NCI-H2107 (cell line): ENCODE measurements around the gene ADPRM.
"Not testable (repeated sequence)": the region's sequence is repeated elsewhere in the genome, so short reads cannot be mapped to it uniquely, and the experiment has no call there.

ENCODE experiments used
- DNase-seq: peaks from one replicate; lab custom pipeline; 2025; lab: John Stamatoyannopoulos, UW

The ADPRM gene

DNA sequence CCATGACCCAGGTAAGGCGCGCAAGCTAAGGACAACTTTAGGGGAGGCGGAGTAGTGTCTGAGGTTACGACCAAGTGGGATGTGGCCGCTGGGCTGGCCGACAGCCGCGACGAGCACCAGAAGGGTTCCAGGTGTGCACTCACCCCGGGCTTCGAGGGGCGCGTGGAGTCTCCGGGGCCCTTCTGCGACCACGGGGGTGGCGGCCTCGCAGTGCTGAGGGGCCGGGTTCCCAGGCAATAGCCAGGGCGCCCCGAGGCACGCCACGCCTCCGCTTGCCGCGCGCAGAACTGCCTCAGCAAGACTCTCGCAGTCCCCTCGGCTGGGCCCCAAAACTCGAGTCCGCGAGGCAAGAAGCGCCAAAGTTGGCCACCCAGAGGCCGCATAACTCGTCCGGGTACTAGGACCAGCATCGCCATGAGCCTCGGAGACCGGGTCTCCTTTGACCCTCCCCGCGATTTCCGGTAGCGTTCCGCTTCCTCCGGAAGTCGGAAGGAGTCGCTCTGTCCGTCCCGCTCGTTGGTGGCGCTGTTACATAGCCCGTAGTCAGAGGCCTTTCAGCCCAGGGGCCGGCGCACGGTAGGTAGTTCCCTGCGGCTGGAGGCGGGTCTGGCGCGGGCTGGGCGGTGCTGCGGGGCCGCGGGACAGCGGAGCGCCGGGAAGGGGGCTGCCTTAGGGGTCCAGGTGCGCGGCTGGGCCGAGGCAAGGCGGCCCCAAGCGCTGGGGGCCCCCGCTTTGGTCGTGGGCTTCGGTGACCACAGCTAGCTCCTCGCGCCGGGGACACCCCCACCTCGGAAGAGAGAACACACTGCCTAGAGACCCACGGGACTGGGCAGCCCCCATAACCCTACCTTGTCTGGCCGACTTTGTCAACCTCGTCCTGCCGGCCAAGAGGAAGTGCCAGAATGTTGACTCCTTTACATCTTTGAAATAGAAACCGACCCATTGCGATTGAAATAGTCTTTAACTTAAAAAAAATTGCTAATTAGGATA lies at the start of gene ADPRM, which contains the start of gene SCO1:
Gene ADPRM (plus strand): TSS at position 503 of the 990 bp plus-strand sequence. CDS start 7,333 bp downstream, outside the sequence.
Gene SCO1 (minus strand): TSS at position 442 of the 990 bp plus-strand sequence. CDS start 26 bp downstream, at position 416.
- peak; percentile 47 for DNase-seq

DNA sequence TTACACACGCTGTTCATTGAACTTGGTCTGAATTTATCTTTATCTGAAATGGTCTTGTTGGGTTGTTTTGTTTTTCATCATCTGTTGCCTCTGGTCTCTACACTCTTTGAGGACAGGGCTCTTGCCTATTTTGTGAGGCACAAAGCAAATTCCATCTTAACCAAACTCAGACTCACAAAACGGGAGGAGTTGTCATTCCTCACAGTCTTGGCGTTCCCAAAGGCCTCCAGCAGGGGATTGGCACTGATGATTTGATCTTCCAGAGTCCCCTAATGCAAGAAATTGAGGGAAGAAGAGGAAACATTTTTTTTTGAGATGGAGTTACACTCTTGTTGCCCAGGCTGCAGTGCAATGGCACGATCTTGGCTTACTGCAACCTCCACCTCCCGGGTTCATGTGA lies 49.0 kb upstream of the ADPRM start:
- DNase-seq, result no peak

DNA sequence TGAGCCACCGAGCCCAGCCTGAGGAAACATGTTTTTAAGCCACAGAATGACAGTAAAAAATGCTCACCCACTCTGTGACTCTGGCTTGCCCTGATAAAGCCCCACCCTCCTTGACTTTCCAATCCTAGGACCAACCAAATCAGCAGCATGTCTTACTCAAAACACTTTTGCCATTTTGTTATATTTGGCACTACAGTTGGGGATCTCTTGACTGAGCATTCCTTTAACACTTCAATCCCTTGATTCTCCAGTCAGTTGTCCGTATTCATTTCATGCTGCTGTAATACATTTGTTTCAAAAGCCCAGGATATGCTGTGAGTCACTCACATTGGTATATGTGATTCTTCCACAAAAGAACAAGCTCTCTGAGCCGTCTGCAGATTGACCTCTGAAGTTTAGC lies 48.4 kb upstream of the ADPRM start:
- no peak for DNase-seq

DNA sequence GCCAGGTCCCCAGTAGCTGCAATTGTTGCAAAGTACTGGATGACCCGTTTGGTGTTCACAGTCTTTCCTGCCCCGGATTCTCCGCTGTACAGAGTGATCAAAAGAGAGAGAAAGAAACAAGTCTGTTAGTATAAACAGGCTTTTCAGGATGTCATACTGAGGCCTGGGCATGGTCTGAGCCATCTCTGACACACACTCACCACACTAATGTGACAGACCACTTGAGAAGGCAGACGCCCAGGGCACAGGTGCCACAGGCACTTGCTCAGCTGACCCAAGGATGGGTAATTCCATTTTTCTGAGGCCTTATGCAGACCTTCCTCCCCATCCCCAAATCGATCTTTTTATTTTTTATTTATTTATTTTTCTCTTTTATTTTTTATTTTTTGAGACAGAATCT lies 47.8 kb upstream of the ADPRM start:
- no peak for DNase-seq

GRCh38 chr17:10651927-10652326 lies 45.5 kb upstream of the ADPRM start:
- DNase-seq, result no peak

GRCh38 chr17:10652984-10653659 lies 44.3 kb upstream of the ADPRM start:
- no peak for DNase-seq

DNA sequence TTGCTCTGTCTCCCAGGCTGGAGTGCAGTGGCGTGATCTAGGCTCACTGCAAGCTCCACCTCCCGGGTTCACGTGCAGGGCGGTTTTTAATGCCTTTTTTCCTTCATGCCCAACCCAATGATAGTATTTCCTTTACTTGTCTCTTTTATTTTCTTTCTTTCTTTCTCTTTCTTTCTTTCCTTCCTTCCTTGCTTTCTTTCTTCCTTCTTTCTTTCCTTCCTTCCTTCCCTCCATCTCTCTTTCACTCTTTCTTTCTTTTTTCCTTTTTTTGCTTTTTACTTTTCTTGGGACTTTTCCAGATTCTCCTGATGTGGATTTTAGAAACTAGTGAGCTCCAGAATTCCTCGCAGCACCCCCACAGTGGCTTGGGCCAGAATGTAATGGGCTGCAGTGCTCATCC lies 43.4 kb upstream of the ADPRM start:
- no peak for DNase-seq

DNA sequence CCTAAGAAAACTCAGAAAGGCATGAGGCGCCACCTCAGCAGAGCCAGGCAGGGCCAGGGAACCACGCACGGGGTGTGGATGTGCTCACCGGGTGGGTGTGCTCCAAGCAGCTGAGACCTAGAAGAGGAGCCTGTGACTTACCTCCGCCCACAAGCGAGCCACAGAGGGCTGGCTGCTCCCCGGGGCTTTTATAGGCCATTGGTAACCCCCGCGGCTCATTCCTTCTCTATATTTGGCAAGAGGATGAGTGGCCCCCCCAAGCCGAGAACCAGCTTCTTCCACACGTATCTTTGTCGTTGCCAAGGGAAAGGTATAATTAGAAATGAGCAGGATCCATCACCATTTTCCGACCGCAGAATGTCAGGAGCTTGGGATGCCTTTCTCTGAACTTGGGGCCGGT lies 40.2 kb upstream of the ADPRM start, which contains the start of gene MYH3:
Gene MYH3 (minus strand): TSS at position 162 of the 400 bp plus-strand sequence. CDS start 2,245 bp downstream, outside the sequence.
- no peak for DNase-seq

- DNase-seq, result no peak
Observed at GRCh38 chr17:10657879-10658278, 39.5 kb upstream of the ADPRM start.

GRCh38 chr17:10661437-10661836 lies 36.0 kb upstream of the ADPRM start:
- DNase-seq, result no peak

GRCh38 chr17:10663231-10663630 lies 34.2 kb upstream of the ADPRM start:
- DNase-seq, result no peak

GRCh38 chr17:10664571-10664970 lies 32.8 kb upstream of the ADPRM start:
- no peak for DNase-seq

- no peak for DNase-seq
Observed at GRCh38 chr17:10666906-10667305, 30.5 kb upstream of the ADPRM start.

DNA sequence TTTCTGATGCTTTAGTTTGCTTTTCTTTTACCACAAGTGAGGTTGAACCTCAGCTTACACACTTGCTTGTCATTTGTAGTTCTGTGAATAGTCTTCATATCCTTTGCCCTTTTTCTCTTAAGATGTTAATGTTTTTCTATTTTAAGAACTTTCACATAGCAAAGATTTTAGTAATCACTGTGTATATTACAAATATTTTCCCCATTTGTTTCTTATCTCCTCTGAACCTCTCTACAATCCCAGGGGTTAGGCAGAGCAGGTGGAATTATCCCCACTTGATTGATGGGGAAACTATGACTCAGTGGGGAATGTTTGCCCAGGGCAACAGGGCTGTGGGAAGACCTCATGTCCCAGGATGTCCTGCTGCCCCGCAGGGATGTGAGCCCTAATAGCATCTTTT lies 28.6 kb upstream of the ADPRM start:
- DNase-seq, result no peak

- DNase-seq, result no peak
Observed at GRCh38 chr17:10673312-10673711, 24.1 kb upstream of the ADPRM start.

- DNase-seq, result no peak
Observed at GRCh38 chr17:10674704-10675103, 22.7 kb upstream of the ADPRM start.

GRCh38 chr17:10681866-10682446 lies 15.4 kb upstream of the ADPRM start:
- DNase-seq, result no peak

GRCh38 chr17:10683853-10684252 lies 13.5 kb upstream of the ADPRM start:
- no peak for DNase-seq

GRCh38 chr17:10687499-10687898 lies 9.9 kb upstream of the ADPRM start:
- DNase-seq, result no peak

DNA sequence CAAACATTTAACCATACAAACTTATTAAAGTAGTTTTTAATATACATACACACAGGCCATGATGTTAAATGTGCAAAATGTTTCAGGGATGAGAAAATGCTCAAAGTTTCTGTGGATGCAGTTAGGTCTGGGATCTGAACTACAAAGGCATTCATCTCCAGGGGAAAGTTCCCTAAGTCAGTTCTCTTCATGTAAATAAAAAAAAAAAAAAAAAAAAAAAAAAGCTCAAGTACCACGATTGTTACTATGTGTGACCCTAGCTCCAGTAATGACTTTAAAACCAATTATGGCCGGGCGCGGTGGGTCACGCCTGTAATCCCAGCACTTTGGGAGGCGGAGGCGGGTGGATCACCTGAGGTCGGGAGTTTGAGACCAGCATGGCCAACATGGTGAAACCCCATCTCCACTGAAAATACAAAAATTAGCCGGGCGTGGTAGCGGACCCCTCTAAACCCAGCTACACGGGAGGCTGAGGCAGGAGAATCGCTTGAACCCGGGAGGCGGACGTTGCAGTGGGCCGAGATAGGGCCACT lies 1.5 kb upstream of the ADPRM start:
- DNase-seq, result not testable (repeated sequence)

DNA sequence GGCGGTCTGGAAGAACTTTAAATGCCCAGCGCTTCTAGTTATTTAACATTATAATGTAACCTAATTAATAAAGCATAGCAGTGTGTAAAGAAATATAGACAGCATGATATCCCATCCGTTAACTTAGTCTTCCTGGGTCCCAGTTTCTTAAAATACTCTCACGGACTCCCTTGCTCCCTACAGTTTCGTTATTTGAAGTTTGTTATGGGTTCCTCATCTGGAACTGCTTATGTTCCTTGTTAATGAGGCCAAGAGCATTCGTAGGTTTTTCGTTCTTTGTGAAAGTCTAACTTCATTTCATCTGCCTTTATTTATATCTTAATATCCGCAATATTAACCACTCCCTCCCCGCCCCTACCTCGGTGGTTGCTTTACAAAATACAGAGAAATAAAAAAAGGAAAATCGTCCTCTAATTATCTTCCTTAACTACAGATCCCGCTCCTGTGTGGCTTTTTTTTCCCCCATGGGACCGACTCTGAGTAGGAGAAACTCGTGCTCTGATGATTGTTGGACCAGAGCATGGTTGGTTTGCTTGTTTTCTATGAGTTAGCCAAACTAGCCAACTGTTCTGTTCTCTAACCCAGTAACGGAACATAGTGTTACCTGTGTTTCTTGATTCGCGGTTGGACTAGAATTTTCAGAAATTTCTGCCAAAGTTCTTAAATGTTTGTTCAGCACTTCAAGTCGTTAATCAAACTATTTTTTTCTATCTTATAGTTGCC lies 863 bp downstream of the ADPRM start:
- DNase-seq, result no peak

GRCh38 chr17:10699856-10700255 lies 2.5 kb downstream of the ADPRM start:
- DNase-seq, result no peak
